GM08714 (cell line): Measurements from ENCODE around the gene OGFOD3.

Source experiments
- H3K4me3 ChIP-seq: fragments of 200-500 bp; sonication (Bioruptor generic); 2 replicates; pipeline ENCODE4 v1.5.1; 2014; ENCODE audit warnings: mild to moderate bottlenecking, low read length, inconsistent platforms
- ZNF274 ChIP-seq: IDR thresholded peaks from 2 replicates; pipeline ENCODE4 v1.6.1; 2012; ENCODE audit warnings: mild to moderate bottlenecking, low read depth, low read length

OGFOD3 gene

GRCh38 chr17:82441691-82442487, 23.5 kb upstream of the OGFOD3 start:
- no peak for TF ChIP-seq ZNF274
- no peak overlapping the region for H3K4me3 ChIP-seq

GRCh38 chr17:82440991-82441627, 22.7 kb upstream of the OGFOD3 start:
- no peak overlapping the region for H3K4me3 ChIP-seq
- TF ChIP-seq ZNF274, result no peak

GRCh38 chr17:82440469-82440981, 22.1 kb upstream of the OGFOD3 start:
- no peak overlapping the region for H3K4me3 ChIP-seq
- no peak for TF ChIP-seq ZNF274

GRCh38 chr17:82439829-82440365, 21.5 kb upstream of the OGFOD3 start:
- H3K4me3 ChIP-seq, result no peak overlapping the region
- no peak for TF ChIP-seq ZNF274

GRCh38 chr17:82439194-82439828, 20.9 kb upstream of the OGFOD3 start:
- no peak for TF ChIP-seq ZNF274

GRCh38 chr17:82438401-82439193, 20.2 kb upstream of the OGFOD3 start:
- no peak overlapping the region for H3K4me3 ChIP-seq
- no peak for TF ChIP-seq ZNF274

More at GRCh38 chr17:82439194-82439828, 20.9 kb upstream of the OGFOD3 start:
- no peak overlapping the region for H3K4me3 ChIP-seq

- no peak for TF ChIP-seq ZNF274
- H3K4me3 ChIP-seq, result no peak overlapping the region
Measured at GRCh38 chr17:82437325-82437668, 18.9 kb upstream of the OGFOD3 start.

- no peak for TF ChIP-seq ZNF274
- H3K4me3 ChIP-seq, result no peak overlapping the region
Measured at GRCh38 chr17:82436601-82437324, 18.4 kb upstream of the OGFOD3 start.

- no peak for TF ChIP-seq ZNF274
- no peak overlapping the region for H3K4me3 ChIP-seq
Measured at GRCh38 chr17:82435601-82436583, 17.5 kb upstream of the OGFOD3 start.

- no peak for TF ChIP-seq ZNF274
- H3K4me3 ChIP-seq, result no peak overlapping the region
Measured at GRCh38 chr17:82435103-82435502, 16.7 kb upstream of the OGFOD3 start.

GRCh38 chr17:82434216-82434565, 15.8 kb upstream of the OGFOD3 start:
- TF ChIP-seq ZNF274, result no peak
- H3K4me3 ChIP-seq, result no peak overlapping the region

- H3K4me3 ChIP-seq, result no peak overlapping the region
- TF ChIP-seq ZNF274, result no peak
Measured at GRCh38 chr17:82433560-82434215, 15.3 kb upstream of the OGFOD3 start.

- no peak overlapping the region for H3K4me3 ChIP-seq
- no peak for TF ChIP-seq ZNF274
Measured at GRCh38 chr17:82432017-82432416, 13.6 kb upstream of the OGFOD3 start.
